Activated CD4-positive, alpha-beta T cell treated with anti-CD3 and anti-CD28 coated beads, Interleukin-2, amount 50 U/mL, for 24 hours (primary cell): ENCODE results near the gene SASH1.

Source experiments
- DNase-seq, 2 donors: peaks; one replicate each; pipeline ENCODE4 v3.0.0-alpha.2; 2020; ENCODE audit warnings: low read depth in 1 of 2, low spot score in 1 of 2

SASH1 gene

DNA sequence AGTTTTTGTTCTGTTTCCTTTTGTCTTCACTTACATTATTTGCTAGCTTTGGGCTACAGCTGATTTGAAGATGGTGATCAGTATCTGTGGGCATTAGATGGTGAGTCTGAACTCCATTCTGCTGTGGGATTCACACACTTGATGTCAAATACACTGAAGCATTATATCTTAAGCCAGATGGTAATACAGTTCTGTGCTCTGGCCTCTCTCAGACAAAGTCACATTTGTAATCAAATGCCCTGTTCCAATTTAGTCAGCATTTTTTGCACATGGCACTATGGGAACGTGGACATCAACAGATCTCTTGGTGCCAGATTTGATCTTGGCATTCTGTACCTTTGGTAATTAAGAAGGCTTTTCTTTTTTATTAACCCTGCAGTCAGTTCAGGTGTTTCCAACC lies 56.0 kb downstream of the SASH1 start:
- no peak for DNase-seq

DNA sequence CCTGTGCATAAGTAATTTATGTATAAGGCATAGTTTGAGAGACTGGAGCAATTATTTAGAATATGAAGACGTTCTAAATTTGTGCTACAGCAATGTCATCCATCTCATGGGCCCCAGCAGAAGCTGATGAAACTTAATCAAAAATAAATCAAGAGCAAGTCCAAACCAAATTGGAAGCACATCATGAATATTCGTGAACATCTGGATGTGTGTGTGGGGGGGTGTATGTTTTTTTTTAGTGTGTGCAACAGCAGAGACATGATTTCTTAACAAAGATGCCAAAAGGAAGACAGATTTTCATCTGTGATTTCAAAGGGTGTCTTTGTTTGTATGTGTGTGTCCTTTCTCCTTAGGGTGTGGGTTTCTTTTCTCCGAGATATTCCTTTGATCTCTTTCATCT lies 58.9 kb downstream of the SASH1 start:
- DNase-seq, result no peak

- no peak for DNase-seq
Measured at GRCh38 chr6:148404456-148405054, 61.9 kb downstream of the SASH1 start.

DNA sequence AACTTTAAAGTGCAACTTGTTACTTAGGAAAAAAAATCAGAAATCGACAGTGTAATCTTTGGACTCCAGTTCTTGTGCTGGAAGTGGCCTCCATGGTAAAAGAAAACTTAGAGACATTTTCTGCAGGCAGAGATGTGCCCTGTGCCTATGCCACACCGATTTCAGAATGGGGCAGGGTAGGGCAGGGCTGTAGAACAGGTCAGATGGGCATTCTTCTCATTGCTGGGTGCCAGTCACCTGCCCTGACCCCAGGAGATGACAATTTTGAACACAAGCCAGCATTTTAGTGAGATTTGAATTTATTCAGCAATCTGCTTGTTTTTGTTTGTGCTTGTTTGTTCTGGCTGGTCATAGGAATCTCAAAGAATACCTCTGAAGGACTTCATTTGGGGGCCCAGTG lies 63.3 kb downstream of the SASH1 start:
- no peak for DNase-seq

GRCh38 chr6:148406579-148407371 lies 64.1 kb downstream of the SASH1 start:
- no peak for DNase-seq

DNA sequence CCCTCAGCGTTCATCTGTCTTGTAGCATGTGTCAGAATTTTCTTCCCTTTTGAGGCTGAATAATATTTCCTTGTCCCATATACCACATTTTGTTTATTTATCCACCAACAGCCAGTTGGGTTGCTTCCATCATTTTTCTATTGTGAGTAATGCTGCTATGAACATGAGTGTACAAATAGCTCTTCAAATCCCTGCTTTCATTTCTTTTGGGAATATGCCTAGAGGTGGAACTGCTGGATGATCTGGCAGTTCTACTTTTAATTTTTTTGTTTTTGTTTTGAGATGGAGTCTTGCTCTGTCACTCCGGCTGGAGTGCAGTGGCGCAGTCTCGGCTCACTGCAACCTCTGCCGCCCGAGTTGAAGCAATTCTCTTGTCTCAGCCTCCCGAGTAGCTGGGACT lies 64.7 kb downstream of the SASH1 start:
- no peak for DNase-seq

DNA sequence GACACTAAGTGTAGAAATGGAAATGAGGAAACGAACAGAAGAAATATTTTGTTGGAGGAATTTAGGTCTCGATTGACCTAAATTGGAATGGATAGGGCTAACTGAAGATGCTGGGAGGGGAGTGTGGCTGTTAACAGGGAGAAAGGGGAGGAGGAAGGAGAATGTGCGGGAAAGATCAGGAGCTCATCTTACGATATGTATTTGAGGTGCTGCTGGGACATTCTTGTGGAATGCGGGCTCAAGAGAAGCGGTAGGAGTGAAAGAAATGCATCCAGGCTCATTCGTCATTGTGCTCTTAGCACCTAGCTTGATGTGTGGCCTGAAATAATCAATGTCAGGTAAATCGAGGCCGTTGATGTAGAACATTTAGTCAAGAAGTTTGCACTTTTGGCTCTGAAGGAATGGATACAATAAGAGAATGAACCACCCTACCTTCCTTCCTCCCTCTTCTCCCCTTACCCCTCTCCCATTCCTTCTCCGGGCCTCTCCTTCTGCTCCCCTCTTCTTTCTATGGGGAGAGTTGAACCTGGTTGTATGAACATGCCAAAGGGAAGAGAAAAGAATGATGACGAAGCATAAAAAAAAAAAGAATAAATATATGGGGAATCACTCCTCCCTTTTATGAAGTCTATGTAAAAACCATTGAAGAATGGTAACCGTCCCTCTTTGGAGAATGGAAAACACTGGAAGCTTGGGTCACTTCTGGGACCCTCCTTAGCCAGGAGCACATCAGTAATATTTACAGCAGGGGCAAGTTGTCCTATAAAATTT lies 70.9 kb downstream of the SASH1 start:
- DNase-seq, result no peak

- DNase-seq, result no peak
Measured at GRCh38 chr6:148414092-148414489, 71.5 kb downstream of the SASH1 start.

DNA sequence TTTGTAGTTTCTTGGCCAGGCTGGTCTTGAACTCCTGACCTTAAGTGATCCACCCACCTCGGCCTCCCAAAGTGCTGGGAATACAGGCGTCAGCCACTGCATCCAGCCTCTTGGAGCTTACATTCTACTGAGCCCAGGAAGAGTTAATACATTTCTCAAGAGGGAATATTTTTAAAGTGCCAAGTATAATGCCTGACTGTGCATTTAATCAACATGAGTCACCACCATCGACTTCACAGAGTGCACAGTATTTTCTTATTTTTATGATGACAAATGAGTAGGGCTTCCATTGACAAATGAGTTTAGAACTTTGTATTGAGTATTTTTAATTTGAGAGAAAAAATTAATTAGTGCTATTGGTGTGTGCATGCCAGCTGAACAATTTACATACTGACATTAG lies 72.2 kb downstream of the SASH1 start:
- no peak for DNase-seq

DNA sequence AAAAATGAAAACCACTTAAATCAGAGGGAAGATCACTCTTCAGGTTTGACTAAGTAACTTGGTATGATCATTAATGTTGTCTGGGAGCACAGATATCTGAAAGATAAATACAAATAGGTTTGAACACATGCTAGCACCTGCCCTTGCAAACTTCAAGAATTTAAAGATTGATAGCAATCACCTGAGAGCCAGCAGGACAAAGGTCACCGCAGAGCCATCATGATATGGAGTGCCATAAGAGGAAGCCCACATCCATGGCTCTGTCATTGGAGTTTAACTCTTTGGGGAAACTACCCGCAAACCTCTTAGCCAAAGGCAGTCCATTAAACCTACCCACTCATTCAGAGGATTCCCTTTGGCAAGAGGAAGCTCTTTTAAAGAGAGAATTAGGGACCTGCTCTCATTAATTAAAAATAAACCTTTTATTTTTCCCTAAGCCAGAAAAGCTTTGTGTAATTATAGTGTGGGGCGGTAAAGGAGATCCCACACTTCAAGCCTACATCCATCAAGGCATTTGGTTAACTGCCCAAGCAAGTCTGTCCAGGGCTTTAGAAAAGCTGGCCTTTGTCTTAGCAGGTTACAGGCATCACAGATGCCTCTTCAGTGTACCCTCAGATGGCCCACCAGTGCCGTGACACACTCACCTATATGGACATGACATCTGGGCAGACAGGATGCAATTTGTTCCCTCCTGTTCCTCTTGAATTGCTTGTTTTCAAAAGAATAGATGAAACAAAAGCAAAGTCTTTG lies 73.0 kb downstream of the SASH1 start:
- no peak for DNase-seq

DNA sequence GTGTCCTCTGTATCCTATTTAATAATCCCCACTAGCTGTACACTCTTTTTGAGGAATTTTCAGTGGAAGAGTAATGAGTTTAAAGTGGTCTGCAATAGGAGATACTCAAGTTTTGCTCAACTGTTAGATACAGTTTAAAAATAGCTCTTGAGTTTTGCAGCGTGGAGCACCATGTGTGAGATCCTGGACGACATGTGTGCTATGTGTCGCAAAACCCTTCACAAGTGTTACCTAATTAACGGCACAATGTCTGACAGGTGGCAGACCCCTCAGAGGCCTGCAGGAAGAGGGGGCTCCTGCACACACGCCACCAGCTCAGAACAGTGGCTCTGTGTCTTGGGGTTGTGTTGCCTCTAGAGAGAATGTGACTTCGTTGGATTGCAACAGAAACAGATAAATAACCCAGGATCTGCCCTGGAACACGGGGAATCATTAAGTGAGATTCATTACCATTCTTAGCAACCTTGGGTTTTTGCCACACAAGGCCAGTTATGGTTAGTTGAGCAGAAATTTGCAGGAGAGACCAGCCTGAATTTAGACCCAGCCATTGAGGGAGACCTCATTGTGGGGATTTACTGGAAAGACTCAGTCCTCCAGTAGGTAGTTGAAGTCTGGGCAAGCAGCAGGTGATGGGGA lies 73.8 kb downstream of the SASH1 start:
- DNase-seq, result no peak

- no peak for DNase-seq
Measured at GRCh38 chr6:148417045-148417444, 74.4 kb downstream of the SASH1 start.

DNA sequence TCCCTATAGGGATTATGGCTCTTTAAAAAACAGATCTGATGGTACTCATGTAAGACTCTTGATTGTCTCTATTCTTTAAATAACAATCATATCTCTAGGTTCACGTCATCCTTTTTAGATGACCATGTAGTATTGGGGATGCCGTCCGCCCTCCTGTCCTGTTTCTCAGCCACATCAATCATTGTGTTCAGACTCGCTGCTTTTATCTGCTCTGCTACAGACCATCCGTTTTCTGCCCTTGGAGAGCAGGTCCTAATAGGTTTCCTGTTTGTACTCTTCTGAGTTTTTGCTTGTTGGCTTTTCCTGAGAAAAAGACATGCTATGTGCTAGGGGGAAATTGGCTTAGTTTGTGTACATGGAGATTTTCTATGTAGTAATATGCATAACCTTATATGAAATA lies 76.8 kb downstream of the SASH1 start:
- no peak for DNase-seq

GRCh38 chr6:148422085-148422484 lies 79.4 kb downstream of the SASH1 start:
- DNase-seq, result no peak

DNA sequence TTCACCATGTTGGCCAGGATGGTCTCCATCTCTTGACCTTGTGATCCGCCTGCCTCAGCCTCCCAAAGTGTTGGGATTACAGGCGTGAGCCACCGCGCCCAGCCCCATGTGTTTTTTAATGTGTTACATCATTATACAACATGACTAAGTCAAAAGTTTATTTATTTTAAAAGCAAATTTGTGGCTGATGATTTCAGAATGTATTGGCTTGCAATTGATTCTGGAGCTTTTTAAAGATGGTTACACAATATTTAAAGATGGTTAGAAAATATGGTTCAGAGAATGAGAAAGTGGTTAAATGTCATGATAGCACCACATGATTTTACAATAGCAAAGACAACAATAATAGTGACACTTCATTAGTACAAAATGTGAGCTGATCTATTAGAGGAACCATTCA lies 80.5 kb downstream of the SASH1 start:
- no peak for DNase-seq

DNA sequence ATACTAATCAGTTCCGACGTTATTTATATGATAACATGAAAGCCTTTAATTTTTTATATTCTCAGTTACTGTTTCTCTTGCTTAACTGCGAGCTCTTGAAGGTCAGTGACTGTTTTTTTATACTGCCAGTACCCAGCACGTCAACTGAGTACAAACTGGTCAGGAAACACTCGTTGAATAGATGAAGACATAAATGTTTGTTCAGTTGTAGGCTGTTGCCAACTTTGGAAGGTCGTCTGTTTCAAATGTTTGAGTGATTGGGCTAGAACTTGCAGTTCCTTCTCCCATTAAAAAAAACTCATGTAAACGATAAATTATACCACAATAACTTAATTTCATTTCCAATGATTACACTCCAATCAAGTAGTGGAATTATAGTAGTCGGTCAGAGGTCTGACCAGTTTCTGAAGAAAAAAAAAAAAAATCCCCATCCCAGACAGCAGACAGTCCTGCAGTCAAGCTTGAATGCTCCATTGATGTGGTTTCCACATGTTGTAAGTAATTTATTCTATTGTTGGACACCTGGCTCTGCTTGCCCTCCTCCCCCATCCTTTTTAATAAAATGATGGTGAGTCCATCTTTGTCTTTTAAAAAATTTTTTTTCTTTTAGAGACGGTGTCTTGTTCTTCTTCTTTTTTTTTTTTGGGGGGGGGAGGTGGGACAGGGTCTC lies 81.1 kb downstream of the SASH1 start:
- no peak for DNase-seq

- DNase-seq, result no peak
Measured at GRCh38 chr6:148425443-148425842, 82.8 kb downstream of the SASH1 start.

DNA sequence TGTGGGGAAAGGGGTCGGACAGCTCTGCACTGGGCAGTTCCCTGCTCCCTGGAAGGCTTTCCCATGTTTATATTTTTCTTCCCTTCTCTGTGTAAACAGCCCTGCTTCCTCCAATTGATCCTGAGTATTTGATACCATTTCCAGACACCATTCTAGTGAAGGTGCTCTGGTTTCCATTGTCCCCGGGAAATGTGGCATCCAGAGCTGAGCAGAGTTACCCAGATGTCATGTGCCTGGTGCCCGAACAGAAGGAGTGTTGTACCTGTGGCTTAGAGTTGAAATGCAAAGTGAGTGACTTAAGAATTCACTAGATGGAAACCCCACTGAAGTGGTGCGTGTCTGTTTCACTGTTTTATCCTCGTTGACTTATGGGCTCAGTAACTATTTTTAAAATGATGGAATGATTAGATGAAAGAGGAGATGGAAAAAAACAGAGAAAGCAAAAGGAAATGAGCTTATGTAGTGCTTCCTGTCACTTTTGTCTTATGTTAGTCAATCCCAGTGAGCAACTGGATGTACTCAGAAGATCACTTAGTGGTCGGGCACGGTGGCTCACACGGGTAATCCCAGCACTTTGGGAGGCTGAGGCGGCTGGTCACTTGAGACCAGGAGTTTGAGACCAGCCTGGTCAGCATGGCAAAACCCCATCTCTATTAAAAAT lies 83.8 kb downstream of the SASH1 start:
- no peak for DNase-seq

DNA sequence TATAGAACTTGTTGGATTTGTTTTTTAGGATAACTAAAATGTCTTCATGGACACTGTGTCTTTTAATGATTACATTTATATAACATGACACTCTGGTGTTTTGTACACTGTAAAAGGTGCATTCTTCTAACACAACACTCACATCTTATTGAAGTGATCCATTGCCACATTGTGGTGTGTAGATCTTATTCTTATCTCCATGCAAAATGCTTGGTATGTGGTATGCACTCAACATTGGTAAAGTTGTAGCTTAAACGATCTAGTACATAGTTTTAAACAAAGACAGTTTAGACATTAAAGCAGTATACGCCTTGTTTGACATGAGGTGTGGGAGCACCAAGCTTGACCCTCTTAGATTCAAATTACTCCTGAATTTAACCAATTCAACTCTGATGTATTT lies 84.7 kb downstream of the SASH1 start:
- no peak for DNase-seq

GRCh38 chr6:148429423-148429822 lies 86.8 kb downstream of the SASH1 start:
- DNase-seq, result no peak
